ENCODE data around the gene ADAM19.
"Not testable (repeated sequence)": the region's sequence is repeated elsewhere in the genome, so short reads cannot be mapped to it uniquely, and the experiment has no call there.

Gene ADAM19

DNA sequence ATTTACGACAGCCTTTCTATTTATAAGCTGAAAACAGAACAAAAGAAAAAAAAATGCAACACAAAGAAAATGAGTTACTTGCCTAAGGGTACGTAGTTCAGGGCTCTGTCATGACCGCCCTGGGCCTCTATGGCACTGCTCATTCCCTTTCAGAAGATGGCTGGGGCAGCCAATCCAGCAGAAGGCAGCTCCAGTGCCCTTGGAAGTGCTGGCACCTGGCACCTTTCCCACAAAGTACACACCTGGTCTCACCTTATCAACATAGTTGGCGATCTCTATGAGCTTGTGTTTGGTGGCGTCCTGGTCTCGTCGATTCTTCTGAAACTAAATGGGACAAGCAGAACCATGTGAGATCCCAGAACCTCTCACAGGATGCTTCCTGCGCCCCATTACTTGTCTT lies 62.4 kb downstream of the ADAM19 start:
- no peak for DNase-seq

DNA sequence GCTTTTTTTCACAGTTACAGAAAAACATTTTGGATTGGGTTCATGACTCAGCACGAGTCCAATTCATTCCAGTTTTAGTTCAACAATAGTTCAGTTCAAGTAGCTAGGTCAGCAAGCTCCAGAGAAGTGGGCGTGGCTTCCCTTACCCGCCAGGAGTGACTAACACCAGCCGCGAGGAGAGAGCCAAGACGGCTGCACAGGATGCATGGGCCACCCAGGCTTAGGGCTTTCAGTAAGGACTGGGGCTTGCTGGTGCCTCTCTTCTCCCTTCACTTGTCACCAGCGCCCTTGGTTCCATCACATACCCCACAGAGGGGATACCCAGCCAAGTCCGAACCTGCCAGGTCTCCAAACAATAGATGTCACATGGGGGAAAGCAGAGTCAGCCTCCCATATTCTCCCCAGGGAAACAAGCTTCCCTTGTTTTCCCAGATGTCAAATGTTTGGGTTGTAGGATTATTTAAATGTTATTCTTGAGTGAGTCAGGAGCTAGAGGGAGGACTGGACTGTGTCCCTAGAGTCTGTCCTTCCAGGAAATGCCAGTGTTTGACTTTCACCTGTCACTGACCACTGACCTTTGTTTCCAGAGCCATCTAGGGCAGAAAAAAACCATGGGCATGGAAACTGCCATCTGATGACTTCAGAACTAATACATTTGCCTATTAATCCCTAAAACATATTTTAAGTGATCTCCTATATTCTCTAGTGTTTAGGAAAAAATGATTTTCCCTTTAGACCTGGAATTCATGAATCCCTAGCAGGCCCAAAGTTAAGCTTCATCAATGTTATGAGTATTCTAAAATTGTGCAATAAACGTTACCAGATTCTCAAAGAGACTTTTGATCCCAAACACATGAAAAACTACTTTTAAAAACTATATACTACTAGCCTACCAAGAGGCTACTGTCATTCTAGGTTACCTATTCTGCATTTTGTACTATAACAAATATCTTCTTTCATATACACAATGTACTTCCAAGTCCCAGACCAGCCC lies 63.6 kb downstream of the ADAM19 start:
- DNase-seq = no peak

DNA sequence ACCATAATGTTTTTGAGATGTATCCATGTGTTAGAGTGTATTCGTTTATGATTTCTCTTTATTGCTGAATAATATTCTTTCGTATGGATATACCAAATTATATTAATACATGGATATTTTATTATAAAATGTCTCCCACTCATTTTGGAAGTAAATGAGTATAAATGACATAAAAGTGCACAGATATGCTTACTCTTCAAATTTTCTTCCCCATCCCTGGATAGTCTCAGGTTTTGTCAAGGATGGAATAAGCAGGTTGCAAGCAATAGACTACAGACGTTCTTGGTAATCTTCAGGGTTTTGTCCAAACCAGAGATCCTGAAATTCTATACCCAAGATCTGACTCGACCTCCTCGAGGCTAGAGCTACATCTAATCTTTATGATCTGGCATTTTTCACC lies 64.9 kb downstream of the ADAM19 start:
- DNase-seq = no peak

GRCh38 chr5:157509587-157509986 lies 66.0 kb downstream of the ADAM19 start:
- no peak for DNase-seq

- no peak for DNase-seq
Observed at GRCh38 chr5:157509093-157509492, 66.5 kb downstream of the ADAM19 start.

- no peak for DNase-seq
Observed at GRCh38 chr5:157506981-157507780, 68.4 kb downstream of the ADAM19 start.

DNA sequence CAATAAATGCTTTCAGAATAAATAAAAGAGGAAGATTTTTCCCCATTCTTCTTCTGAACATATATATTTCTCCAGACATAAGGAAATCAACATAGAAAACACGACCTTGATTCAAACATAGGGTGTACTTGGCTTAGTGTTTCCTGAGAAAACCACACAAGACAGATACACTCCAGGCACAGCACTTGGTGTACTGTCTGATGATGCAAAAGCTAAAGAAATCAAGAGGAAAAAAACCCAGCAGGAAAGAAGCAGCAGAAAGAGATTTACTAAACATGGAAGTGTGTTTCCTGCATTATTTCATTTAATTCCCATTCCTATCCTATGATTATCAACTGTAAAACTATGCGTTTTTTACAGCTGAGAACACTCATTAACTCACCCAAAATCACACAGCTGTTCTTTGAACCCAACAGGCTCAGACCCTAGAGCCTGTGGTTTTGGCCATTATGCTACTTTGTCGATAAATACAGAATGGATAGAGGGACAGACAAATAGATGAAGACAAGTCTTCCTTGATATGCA lies 69.4 kb downstream of the ADAM19 start:
- DNase-seq = no peak

DNA sequence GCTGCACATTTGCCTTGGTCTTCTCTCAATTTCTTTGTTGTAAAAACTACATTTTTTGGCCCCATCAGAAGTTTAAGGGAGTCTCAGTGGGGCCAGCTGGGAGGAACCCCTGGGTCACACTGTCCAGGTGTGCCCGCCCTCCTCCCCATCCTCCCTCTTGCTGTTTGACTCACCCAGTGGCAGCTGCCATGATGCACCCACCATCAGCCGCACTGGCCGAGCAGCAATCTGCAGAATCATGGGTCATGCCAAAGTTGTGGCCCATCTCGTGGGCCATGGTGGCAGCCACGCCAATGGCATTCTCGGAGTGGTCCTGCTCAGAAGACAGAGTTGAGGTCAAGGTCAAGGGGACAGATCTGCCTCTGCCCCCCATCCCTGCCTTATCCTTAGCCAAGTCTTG lies 70.1 kb downstream of the ADAM19 start:
- no peak for DNase-seq

- DNase-seq = no peak
Observed at GRCh38 chr5:157504053-157504452, 71.5 kb downstream of the ADAM19 start.

DNA sequence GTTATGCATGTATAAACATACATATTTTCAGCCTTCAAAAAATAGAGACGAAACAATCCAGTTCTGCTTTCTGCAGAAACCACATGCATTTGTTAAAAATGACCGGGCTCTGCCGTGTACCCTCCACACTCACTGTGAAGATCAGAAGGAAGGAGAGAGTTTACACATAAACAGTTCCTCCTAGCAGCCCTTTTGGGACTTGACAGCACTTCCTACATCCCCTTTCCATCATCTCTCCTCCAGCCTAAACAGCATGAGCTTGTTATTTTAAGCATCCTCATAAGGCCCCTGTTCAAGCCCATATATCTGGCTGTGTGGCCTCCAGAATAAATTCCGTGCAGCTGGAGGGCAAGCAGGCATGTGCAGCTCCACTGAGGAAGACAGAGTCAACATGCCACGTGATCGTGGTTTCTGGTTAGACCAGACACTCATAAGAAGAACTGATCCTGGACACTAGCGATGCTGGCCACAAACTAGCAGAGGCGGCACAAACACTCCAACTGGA lies 73.4 kb downstream of the ADAM19 start:
- DNase-seq = no peak

DNA sequence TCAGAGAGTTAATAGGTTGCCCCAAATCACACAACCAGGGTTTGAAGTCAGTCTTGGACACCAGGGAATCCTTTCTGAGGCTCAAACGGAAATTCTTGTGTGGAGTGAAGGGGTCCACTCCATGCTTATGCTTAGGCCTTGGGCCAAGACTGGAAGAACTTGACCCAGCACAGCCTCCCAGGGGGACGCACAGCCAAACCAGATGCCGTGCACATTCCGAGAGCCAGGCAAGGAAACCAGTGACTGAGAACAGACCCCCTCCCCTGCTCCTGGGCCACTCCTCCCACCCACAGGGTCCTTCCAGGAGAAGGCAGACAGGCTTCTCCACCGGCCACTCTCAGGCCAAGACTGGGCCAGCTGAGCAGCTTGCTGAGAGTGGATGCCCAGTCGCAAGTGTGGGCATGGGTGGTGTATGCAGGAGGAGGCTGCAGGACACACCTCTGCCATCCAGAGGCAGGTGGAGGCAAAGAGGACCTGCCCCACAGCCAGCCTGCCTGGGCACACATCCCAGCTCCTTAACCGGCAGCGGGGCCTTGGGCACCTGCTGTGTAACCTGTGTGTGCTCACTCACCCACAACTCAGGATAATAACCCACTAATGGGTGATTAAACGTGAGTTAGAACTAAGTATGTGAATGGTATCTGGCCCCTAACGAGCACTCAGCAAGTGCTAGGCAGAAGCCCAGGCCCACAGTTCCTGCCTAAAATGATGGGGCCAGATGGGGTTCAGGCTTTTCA lies 77.5 kb downstream of the ADAM19 start:
- DNase-seq = no peak

DNA sequence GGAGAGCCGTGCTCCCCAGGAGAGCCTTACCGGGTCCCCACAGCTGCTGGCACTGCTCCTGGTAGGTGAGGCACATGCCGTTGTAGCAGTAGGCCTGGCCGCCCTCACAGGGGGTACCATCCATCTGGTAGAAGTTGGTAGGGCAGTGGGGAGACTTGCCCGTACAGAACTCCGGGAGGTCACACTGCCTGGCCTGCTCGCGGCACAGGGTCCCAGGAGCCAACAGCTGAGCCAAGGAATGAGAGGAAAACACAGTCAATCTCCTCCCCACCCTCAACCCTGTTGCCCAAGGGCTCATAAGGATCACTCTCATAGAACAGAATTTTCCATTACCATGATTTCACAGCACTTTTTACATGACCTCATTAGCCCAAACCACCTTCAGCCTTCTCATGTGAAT lies 78.7 kb downstream of the ADAM19 start:
- no peak for DNase-seq

DNA sequence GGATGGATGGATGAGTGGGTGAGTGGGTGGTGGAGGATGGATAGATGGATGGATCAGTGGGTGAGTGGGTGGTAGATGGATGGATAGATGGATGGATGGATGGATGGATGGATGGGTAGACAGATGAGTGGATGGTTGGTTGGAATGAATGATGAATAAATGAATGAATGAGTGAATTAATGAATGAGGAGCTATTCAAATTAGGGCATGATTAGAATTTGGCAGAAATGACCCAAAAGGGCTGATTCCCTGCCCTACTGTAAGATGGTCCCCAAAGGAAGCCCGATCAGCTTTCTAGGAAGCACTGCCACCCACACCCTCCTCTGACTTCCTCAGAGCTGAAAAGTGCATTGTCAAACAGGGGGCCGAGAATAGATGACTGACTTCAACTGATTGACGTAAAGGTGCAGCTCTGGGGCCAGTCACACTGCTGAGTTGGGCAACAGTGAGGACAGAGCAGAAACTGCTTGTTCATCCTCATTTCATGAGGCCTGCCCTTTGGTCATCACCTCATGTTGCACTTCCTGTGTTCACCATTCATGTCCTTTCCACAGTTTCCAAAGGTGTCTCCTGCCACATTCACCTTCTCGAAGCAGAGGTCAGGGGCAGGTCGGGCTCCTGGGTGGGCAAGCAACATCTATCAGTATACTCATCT lies 81.3 kb downstream of the ADAM19 start:
- no peak for DNase-seq

DNA sequence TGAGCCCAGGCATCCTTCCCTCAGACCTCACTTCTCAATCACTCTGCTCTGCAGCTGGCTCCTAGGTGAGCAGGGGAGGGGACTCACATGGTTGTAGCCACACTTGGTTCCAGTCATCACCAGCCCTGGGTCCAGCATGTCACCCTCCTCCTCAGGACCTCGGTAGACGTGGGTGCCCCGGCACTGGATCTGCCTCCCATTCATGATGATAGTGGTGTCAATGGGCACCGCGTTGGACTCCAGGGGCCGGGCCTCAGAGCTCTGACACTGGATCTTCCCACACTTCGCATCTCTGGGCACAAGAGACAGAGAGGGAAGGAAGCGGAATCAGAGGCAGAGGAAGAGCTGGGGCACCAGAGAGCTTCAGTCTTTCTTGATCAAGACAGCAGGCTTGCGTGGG lies 82.7 kb downstream of the ADAM19 start:
- no peak for DNase-seq

- DNase-seq = no peak
Observed at GRCh38 chr5:157491471-157491995, 84.0 kb downstream of the ADAM19 start.

GRCh38 chr5:157487358-157487757 lies 88.2 kb downstream of the ADAM19 start:
- DNase-seq = no peak

DNA sequence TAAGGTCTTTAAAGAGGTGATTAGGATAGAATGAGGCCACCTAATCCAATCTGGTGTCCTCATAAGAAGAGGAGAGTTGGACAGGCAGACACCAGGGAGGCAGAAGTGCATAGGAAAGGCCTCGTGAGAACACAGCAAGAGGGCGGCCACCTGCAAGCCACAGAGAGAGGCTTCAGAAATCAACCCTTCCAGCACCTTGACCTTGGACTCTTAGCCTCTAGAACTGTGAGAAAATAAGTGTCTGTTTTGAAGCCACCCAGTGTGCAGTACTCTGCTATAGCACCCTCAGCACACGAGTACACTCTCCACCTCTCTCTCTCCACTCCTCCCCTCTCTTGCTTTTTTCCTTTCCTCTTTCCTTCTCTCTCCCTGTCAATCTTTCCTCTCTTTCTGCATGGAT lies 88.7 kb downstream of the ADAM19 start:
- no peak for DNase-seq

DNA sequence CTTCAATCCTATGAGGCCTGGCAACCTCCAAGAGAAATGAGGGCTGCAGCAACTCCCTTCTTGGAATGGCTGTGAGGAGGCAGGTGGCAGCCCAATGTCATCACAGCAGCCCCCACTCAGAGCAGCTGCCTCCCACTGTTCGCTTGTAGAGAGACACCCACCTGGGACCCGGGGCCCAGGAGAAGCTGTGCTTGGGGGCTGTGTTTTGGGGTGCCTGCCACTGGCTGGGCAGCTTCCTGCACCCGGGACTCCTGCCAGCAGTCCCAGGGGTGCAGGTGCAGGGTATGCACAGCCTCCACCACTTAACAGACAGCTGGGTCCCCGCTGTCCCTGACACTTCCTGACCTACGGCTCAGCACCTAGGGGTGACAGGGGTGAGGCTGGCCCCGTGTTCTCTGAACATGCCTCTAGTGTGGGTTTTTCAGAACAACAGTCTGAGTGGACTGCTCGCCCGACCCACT lies 89.3 kb downstream of the ADAM19 start:
- DNase-seq = no peak

GRCh38 chr5:157485811-157486210 lies 89.8 kb downstream of the ADAM19 start:
- no peak for DNase-seq

GRCh38 chr5:157485340-157485739 lies 90.2 kb downstream of the ADAM19 start:
- DNase-seq = no peak

GRCh38 chr5:157484768-157485167 lies 90.8 kb downstream of the ADAM19 start:
- no peak for DNase-seq

- not testable (repeated sequence) for DNase-seq
Observed at GRCh38 chr5:157482702-157483101, 92.9 kb downstream of the ADAM19 start.

Data from NCI-H526 treated with DMSO at 0.1 percent for 48 hours (cell line).